ENCODE measurements around the gene DIS3L2. TPM values are rescaled to one million over a fixed set of nuclear protein-coding genes. Genes with fewer than 3 reads are reported as not detected.

The DIS3L2 gene
- polyA plus RNA-seq, 3 donors from 2014 or later: 7.6 to 22.5 (median 8.1) TPM

- Mint-ChIP-seq H3K27me3 (ENCODE audit: low read depth in 3 of 3) (no peaks in the 10 kb centered on the region), H3K9me3 (no peaks in the 10 kb centered on the region), H3K36me3 (no peaks in the 10 kb centered on the region), H3K4me3 (no peak overlapping the region), H3K4me1 (peaks cover 13 to 52% of the 10 kb centered on the region in 2 donors), H3K27ac (peak overlapping the region in 1 of 6 donors; percentile 4)
- DNase-seq: no peak
These were observed 31.4 kb downstream of the DIS3L2 start for GRCh38 chr2:231992888-231993287.

GRCh38 chr2:231996797-231997540 lies 35.5 kb downstream of the DIS3L2 start:
- Mint-ChIP-seq H3K27me3 (ENCODE audit: low read depth in 3 of 3) (no peaks in the 10 kb centered on the region), H3K36me3 (no peaks in the 10 kb centered on the region), H3K4me1 (peaks cover 19 to 71% of the 10 kb centered on the region in 2 donors), H3K4me3 (no peak overlapping the region), H3K27ac (no peak overlapping the region), H3K9me3 (no peaks in the 10 kb centered on the region)
- DNase-seq: no peak

- no peak overlapping the region for H3K4me3 Mint-ChIP-seq
- H3K27me3 Mint-ChIP-seq (ENCODE audit: low read depth in 3 of 3): no peaks in the 10 kb centered on the region
- peak overlapping the region in 1 of 6 donors; percentile 51 for H3K27ac Mint-ChIP-seq
- peaks cover 17 to 73% of the 10 kb centered on the region in 2 donors for H3K4me1 Mint-ChIP-seq
- H3K9me3 Mint-ChIP-seq: no peaks in the 10 kb centered on the region
- no peaks in the 10 kb centered on the region for H3K36me3 Mint-ChIP-seq
- no peak for DNase-seq
These were observed 36.5 kb downstream of the DIS3L2 start for GRCh38 chr2:231998046-231998445.

GRCh38 chr2:232000439-232000838 lies 38.9 kb downstream of the DIS3L2 start:
- H3K27ac Mint-ChIP-seq: no peak overlapping the region
- no peaks in the 10 kb centered on the region for H3K9me3 Mint-ChIP-seq
- H3K36me3 Mint-ChIP-seq: peaks cover 0 to 4% (median 0%) of the 10 kb centered on the region in 3 donors
- no peak for DNase-seq
- no peak overlapping the region for H3K4me3 Mint-ChIP-seq
- H3K27me3 Mint-ChIP-seq (ENCODE audit: low read depth in 3 of 3): peaks cover 0 to 2% (median 0%) of the 10 kb centered on the region in 3 donors
- peaks cover 17 to 54% of the 10 kb centered on the region in 2 donors for H3K4me1 Mint-ChIP-seq

GRCh38 chr2:232001073-232001472 lies 39.6 kb downstream of the DIS3L2 start:
- peaks cover 0 to 2% (median 2%) of the 10 kb centered on the region in 3 donors for H3K27me3 Mint-ChIP-seq (ENCODE audit: low read depth in 3 of 3)
- no peak overlapping the region for H3K27ac Mint-ChIP-seq
- DNase-seq: no peak
- H3K4me3 Mint-ChIP-seq: no peak overlapping the region
- H3K4me1 Mint-ChIP-seq: peaks cover 12 to 48% of the 10 kb centered on the region in 2 donors
- H3K36me3 Mint-ChIP-seq: peaks cover 0 to 5% (median 0%) of the 10 kb centered on the region in 3 donors
- H3K9me3 Mint-ChIP-seq: no peaks in the 10 kb centered on the region

- H3K9me3 Mint-ChIP-seq: no peaks in the 10 kb centered on the region
- no peak for DNase-seq
- H3K4me1 Mint-ChIP-seq: peaks cover 0 to 10% of the 10 kb centered on the region in 2 donors
- H3K4me3 Mint-ChIP-seq: no peak overlapping the region
- peaks cover 5 to 12% (median 8%) of the 10 kb centered on the region in 3 donors for H3K36me3 Mint-ChIP-seq
- no peak overlapping the region for H3K27ac Mint-ChIP-seq
- peaks cover 0 to 2% (median 2%) of the 10 kb centered on the region in 3 donors for H3K27me3 Mint-ChIP-seq (ENCODE audit: low read depth in 3 of 3)
These were observed 44.7 kb downstream of the DIS3L2 start for GRCh38 chr2:232006253-232006652.

GRCh38 chr2:232008907-232009638 lies 47.6 kb downstream of the DIS3L2 start:
- no peak for DNase-seq
- Mint-ChIP-seq H3K36me3 (peaks cover 5 to 12% (median 8%) of the 10 kb centered on the region in 3 donors), H3K9me3 (no peaks in the 10 kb centered on the region), H3K27ac (no peak overlapping the region), H3K4me1 (no peaks in the 10 kb centered on the region), H3K27me3 (ENCODE audit: low read depth in 3 of 3) (peaks cover 0 to 2% (median 0%) of the 10 kb centered on the region in 3 donors), H3K4me3 (no peak overlapping the region)

GRCh38 chr2:232009639-232010274 lies 48.2 kb downstream of the DIS3L2 start:
- Mint-ChIP-seq H3K4me1 (no peaks in the 10 kb centered on the region), H3K27ac (no peak overlapping the region), H3K27me3 (ENCODE audit: low read depth in 3 of 3) (peaks cover 0 to 2% (median 0%) of the 10 kb centered on the region in 3 donors), H3K36me3 (peaks cover 5 to 12% (median 8%) of the 10 kb centered on the region in 3 donors), H3K4me3 (no peak overlapping the region), H3K9me3 (no peaks in the 10 kb centered on the region)
- DNase-seq: no peak

- Mint-ChIP-seq H3K27me3 (ENCODE audit: low read depth in 3 of 3) (no peaks in the 10 kb centered on the region), H3K4me3 (no peak overlapping the region), H3K27ac (no peak overlapping the region), H3K9me3 (no peaks in the 10 kb centered on the region), H3K4me1 (no peaks in the 10 kb centered on the region), H3K36me3 (peaks cover 10 to 23% (median 21%) of the 10 kb centered on the region in 3 donors)
- DNase-seq: no peak
These were observed 52.3 kb downstream of the DIS3L2 start for GRCh38 chr2:232013701-232014353.

- H3K27ac Mint-ChIP-seq: no peak overlapping the region
- H3K36me3 Mint-ChIP-seq: peaks cover 10 to 23% (median 23%) of the 10 kb centered on the region in 3 donors
- H3K27me3 Mint-ChIP-seq (ENCODE audit: low read depth in 3 of 3): no peaks in the 10 kb centered on the region
- no peak for DNase-seq
- no peaks in the 10 kb centered on the region for H3K4me1 Mint-ChIP-seq
- H3K4me3 Mint-ChIP-seq: no peak overlapping the region
- H3K9me3 Mint-ChIP-seq: no peaks in the 10 kb centered on the region
These were observed 53.2 kb downstream of the DIS3L2 start for GRCh38 chr2:232014681-232015080.

- no peak for DNase-seq
- Mint-ChIP-seq H3K4me3 (no peak overlapping the region), H3K4me1 (no peaks in the 10 kb centered on the region), H3K36me3 (peaks cover 17 to 29% (median 23%) of the 10 kb centered on the region in 3 donors), H3K27me3 (ENCODE audit: low read depth in 3 of 3) (no peaks in the 10 kb centered on the region), H3K27ac (no peak overlapping the region), H3K9me3 (no peaks in the 10 kb centered on the region)
These were observed 56.7 kb downstream of the DIS3L2 start for GRCh38 chr2:232018181-232018580.

GRCh38 chr2:232022718-232023117 lies 61.2 kb downstream of the DIS3L2 start:
- no peak for DNase-seq
- Mint-ChIP-seq H3K36me3 (peaks cover 16 to 27% (median 19%) of the 10 kb centered on the region in 3 donors), H3K27ac (no peak overlapping the region), H3K9me3 (no peaks in the 10 kb centered on the region), H3K4me1 (peaks cover 2 to 9% of the 10 kb centered on the region in 2 donors), H3K4me3 (no peak overlapping the region), H3K27me3 (ENCODE audit: low read depth in 3 of 3) (no peaks in the 10 kb centered on the region)

- H3K36me3 Mint-ChIP-seq: peaks cover 9 to 25% (median 15%) of the 10 kb centered on the region in 3 donors
- peaks cover 6 to 16% of the 10 kb centered on the region in 2 donors for H3K4me1 Mint-ChIP-seq
- H3K27ac Mint-ChIP-seq: no peak overlapping the region
- H3K4me3 Mint-ChIP-seq: no peak overlapping the region
- H3K27me3 Mint-ChIP-seq (ENCODE audit: low read depth in 3 of 3): no peaks in the 10 kb centered on the region
- DNase-seq: no peak
- H3K9me3 Mint-ChIP-seq: no peaks in the 10 kb centered on the region
These were observed 61.9 kb downstream of the DIS3L2 start for GRCh38 chr2:232023426-232023825.
